ENCODE measurements around the gene PTPRJ. TPM values are rescaled to one million over a fixed set of nuclear protein-coding genes. Genes with fewer than 3 reads are reported as not detected.
A peak's percentile ranks its signal among the peaks of the same experiment; 100 is the strongest.

Gene PTPRJ
- total and polyA plus RNA-seq, 4 donors: 4.1 to 24.7 (median 14.6) TPM

GRCh38 chr11:48058788-48059187, 78.4 kb downstream of the PTPRJ start:
- H3K27ac ChIP-seq (ENCODE audit: low read depth in 1 of 2, low read length in 2 of 2): peak overlapping the region in 1 of 2 donors; percentile 9
- H3K36me3 ChIP-seq (ENCODE audit: control insufficient read depth in 4 of 4, insufficient read depth in 3 of 4, low read depth in 1 of 4, low read length in 3 of 4): no peaks in the 10 kb centered on the region
- H3K4me1 ChIP-seq (ENCODE audit: control insufficient read depth in 4 of 4, insufficient read depth in 4 of 4, low read length in 3 of 4): peaks cover 7 to 22% (median 18%) of the 10 kb centered on the region in 4 donors

More at GRCh38 chr11:48058788-48059187, 78.4 kb downstream of the PTPRJ start:
- 94% methylated on average over 12 of the region's 12 CpGs for WGBS
- H3K9ac ChIP-seq (ENCODE audit: low read depth in 1 of 2, low read length in 2 of 2): no peak overlapping the region
- H3K4me3 ChIP-seq (ENCODE audit: low read depth in 1 of 3, low read length in 3 of 3): no peak overlapping the region
- no peak for DNase-seq (ENCODE audit: low spot score)
- H3K9me3 ChIP-seq (ENCODE audit: control insufficient read depth in 4 of 4, low read length in 3 of 4): no peaks in the 10 kb centered on the region
- TF ChIP-seq EGR1 (IDR thresholded peaks at IDR 0.05; ENCODE audit: low read depth in 2 of 2) (no peak), RAD21 (IDR thresholded peaks at IDR 0.05) (no peak), YY1 (IDR thresholded peaks at IDR 0.05) (no peak), JUND (IDR thresholded peaks at IDR 0.05) (no peak), FOXA1 (IDR thresholded peaks at IDR 0.05) (no peak), HNF4A (conservative IDR thresholded peaks at IDR 0.05) (no peak), GABPA (IDR thresholded peaks at IDR 0.05 in 1 of 2, conservative IDR thresholded peaks at IDR 0.05 in 1 of 2) (no peak), FOXA2 (IDR thresholded peaks at IDR 0.05) (no peak), ZBTB33 (IDR thresholded peaks at IDR 0.05) (no peak), TAF1 (conservative IDR thresholded peaks at IDR 0.05) (no peak), HNF4G (IDR thresholded peaks at IDR 0.05) (no peak), CTCF (IDR thresholded peaks at IDR 0.05; ENCODE audit: low read depth, low read length, missing input control) (no peak), NR2F2 (IDR thresholded peaks at IDR 0.05) (no peak), RXRA (IDR thresholded peaks at IDR 0.05) (no peak), ATF3 (IDR thresholded peaks at IDR 0.05) (no peak), SP1 (IDR thresholded peaks at IDR 0.05) (no peak)
- TF ChIP-seq, protein P1, sequence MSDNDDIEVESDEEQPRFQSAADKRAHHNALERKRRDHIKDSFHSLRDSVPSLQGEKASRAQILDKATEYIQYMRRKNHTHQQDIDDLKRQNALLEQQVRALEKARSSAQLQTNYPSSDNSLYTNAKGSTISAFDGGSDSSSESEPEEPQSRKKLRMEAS (IDR thresholded peaks at IDR 0.05): no peak
- TF ChIP-seq, protein P2, sequence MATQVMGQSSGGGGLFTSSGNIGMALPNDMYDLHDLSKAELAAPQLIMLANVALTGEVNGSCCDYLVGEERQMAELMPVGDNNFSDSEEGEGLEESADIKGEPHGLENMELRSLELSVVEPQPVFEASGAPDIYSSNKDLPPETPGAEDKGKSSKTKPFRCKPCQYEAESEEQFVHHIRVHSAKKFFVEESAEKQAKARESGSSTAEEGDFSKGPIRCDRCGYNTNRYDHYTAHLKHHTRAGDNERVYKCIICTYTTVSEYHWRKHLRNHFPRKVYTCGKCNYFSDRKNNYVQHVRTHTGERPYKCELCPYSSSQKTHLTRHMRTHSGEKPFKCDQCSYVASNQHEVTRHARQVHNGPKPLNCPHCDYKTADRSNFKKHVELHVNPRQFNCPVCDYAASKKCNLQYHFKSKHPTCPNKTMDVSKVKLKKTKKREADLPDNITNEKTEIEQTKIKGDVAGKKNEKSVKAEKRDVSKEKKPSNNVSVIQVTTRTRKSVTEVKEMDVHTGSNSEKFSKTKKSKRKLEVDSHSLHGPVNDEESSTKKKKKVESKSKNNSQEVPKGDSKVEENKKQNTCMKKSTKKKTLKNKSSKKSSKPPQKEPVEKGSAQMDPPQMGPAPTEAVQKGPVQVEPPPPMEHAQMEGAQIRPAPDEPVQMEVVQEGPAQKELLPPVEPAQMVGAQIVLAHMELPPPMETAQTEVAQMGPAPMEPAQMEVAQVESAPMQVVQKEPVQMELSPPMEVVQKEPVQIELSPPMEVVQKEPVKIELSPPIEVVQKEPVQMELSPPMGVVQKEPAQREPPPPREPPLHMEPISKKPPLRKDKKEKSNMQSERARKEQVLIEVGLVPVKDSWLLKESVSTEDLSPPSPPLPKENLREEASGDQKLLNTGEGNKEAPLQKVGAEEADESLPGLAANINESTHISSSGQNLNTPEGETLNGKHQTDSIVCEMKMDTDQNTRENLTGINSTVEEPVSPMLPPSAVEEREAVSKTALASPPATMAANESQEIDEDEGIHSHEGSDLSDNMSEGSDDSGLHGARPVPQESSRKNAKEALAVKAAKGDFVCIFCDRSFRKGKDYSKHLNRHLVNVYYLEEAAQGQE (IDR thresholded peaks at IDR 0.05): no peak
- H3K27me3 ChIP-seq (ENCODE audit: control insufficient read depth in 4 of 4, insufficient read depth in 4 of 4, low read length in 3 of 4): no peaks in the 10 kb centered on the region

Measured in liver (tissue), 9 donors.